22Rv1 (cell line): ENCODE results near the gene DNM3.

Experiments
- H3K27ac ChIP-seq: fragments of 450-650 bp; 2 replicates; pipeline ENCODE4 v1.5.1; 2017
- ZFX ChIP-seq: fragments of 450-650 bp; IDR thresholded peaks from 2 replicates; pipeline ENCODE4 v1.6.1; 2017; ENCODE audit warnings: antibody characterized with exemption, borderline replicate concordance
- TF ChIP-seq, protein P1 (sequence below): fragments of 450-650 bp; IDR thresholded peaks from 2 replicates; pipeline ENCODE4 v1.5.1; 2017; ENCODE audit warnings: mild to moderate bottlenecking

DNM3 gene

GRCh38 chr1:172456344-172456769 is 615.1 kb downstream of the DNM3 start:
- TF ChIP-seq, protein P1, sequence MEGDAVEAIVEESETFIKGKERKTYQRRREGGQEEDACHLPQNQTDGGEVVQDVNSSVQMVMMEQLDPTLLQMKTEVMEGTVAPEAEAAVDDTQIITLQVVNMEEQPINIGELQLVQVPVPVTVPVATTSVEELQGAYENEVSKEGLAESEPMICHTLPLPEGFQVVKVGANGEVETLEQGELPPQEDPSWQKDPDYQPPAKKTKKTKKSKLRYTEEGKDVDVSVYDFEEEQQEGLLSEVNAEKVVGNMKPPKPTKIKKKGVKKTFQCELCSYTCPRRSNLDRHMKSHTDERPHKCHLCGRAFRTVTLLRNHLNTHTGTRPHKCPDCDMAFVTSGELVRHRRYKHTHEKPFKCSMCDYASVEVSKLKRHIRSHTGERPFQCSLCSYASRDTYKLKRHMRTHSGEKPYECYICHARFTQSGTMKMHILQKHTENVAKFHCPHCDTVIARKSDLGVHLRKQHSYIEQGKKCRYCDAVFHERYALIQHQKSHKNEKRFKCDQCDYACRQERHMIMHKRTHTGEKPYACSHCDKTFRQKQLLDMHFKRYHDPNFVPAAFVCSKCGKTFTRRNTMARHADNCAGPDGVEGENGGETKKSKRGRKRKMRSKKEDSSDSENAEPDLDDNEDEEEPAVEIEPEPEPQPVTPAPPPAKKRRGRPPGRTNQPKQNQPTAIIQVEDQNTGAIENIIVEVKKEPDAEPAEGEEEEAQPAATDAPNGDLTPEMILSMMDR, result no peak
- TF ChIP-seq ZFX, result no peak

GRCh38 chr1:172457479-172458130 is 616.3 kb downstream of the DNM3 start:
- no peak for TF ChIP-seq ZFX
- TF ChIP-seq, protein P1, result no peak
- no peak overlapping the region for H3K27ac ChIP-seq

More at GRCh38 chr1:172456344-172456769, 615.1 kb downstream of the DNM3 start:
- no peak overlapping the region for H3K27ac ChIP-seq

- no peak overlapping the region for H3K27ac ChIP-seq
- TF ChIP-seq, protein P1, result no peak
- TF ChIP-seq ZFX, result no peak
Measured at GRCh38 chr1:172460177-172460576, 618.9 kb downstream of the DNM3 start.

DNA sequence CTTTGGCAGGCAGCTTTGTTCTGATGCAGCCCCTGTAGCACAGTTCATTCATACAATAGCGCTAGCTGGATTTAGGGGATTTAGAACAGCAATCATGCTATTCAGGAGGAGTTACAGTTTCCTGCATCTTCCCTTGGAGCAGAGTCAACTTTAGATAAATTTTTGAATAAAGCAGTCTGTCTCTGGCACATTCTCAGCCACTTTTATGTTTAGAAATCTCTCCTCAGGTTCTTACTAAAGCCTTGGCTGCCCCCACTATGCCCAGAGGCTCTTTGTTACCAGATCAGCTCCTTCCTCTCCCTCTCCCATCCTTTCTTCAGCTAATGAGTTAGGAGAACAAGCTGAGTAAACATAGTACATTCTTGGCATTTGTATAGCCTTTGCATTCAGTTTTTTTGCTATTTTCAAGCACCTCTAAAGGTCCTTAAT is 619.6 kb downstream of the DNM3 start:
- H3K27ac ChIP-seq, result no peak overlapping the region
- no peak for TF ChIP-seq ZFX
- TF ChIP-seq, protein P1, result no peak
